GM19239 (cell line): ENCODE results near the gene CDKAL1.
"Not testable (repeated sequence)": the region's sequence is repeated elsewhere in the genome, so short reads cannot be mapped to it uniquely, and the experiment has no call there.

Experiments used
- DNase-seq: peaks from one replicate; pipeline ENCODE4 v3.0.0; 2011; ENCODE audit warnings: low spot score; ENCODE audit not compliant: insufficient read length
- FAIRE-seq: peaks from 2 replicates; lab custom pipeline; 2011; peaks lifted over from hg19 to GRCh38; lab: Jason Lieb, UNC

CDKAL1 gene

GRCh38 chr6:20702366-20702765 lies 168.1 kb downstream of the CDKAL1 start:
- no peak for DNase-seq
- no peak for FAIRE-seq

GRCh38 chr6:20703049-20703448 lies 168.8 kb downstream of the CDKAL1 start:
- FAIRE-seq (no peak), DNase-seq (no peak)

- FAIRE-seq: peak; percentile 49
- DNase-seq: no peak
Observed at GRCh38 chr6:20704325-20705025, 170.2 kb downstream of the CDKAL1 start.

GRCh38 chr6:20705741-20706140 lies 171.5 kb downstream of the CDKAL1 start:
- FAIRE-seq: no peak
- no peak for DNase-seq

- DNase-seq: no peak
- FAIRE-seq: no peak
Observed at GRCh38 chr6:20706238-20706938, 172.1 kb downstream of the CDKAL1 start.

- FAIRE-seq: no peak
- no peak for DNase-seq
Observed at GRCh38 chr6:20706939-20707485, 172.8 kb downstream of the CDKAL1 start.

- DNase-seq: no peak
- FAIRE-seq: peak; percentile 26
Observed at GRCh38 chr6:20707870-20708269, 173.6 kb downstream of the CDKAL1 start.

- FAIRE-seq (peak; percentile 33), DNase-seq (no peak)
Observed at GRCh38 chr6:20708367-20709124, 174.3 kb downstream of the CDKAL1 start.

GRCh38 chr6:20709451-20709850 lies 175.2 kb downstream of the CDKAL1 start:
- DNase-seq (no peak), FAIRE-seq (peak; percentile 14)

- DNase-seq: no peak
- no peak for FAIRE-seq
Observed at GRCh38 chr6:20710341-20710740, 176.1 kb downstream of the CDKAL1 start.

GRCh38 chr6:20711518-20711917 lies 177.3 kb downstream of the CDKAL1 start:
- FAIRE-seq: no peak

GRCh38 chr6:20712011-20712410 lies 177.8 kb downstream of the CDKAL1 start:
- no peak for FAIRE-seq
- no peak for DNase-seq

More at GRCh38 chr6:20711518-20711917, 177.3 kb downstream of the CDKAL1 start:
- DNase-seq: no peak

- FAIRE-seq (no peak), DNase-seq (no peak)
Observed at GRCh38 chr6:20715135-20715806, 181.0 kb downstream of the CDKAL1 start.

- no peak for DNase-seq
- FAIRE-seq: peak; percentile 79
Observed at GRCh38 chr6:20716865-20717264, 182.6 kb downstream of the CDKAL1 start.

GRCh38 chr6:20717743-20718142 lies 183.5 kb downstream of the CDKAL1 start:
- FAIRE-seq: no peak

GRCh38 chr6:20718705-20719653 lies 184.7 kb downstream of the CDKAL1 start:
- DNase-seq (no peak), FAIRE-seq (peak; percentile 64)

More at GRCh38 chr6:20717743-20718142, 183.5 kb downstream of the CDKAL1 start:
- no peak for DNase-seq

GRCh38 chr6:20719980-20720379 lies 185.7 kb downstream of the CDKAL1 start:
- DNase-seq: no peak
- no peak for FAIRE-seq

- FAIRE-seq: not testable (repeated sequence)
Observed at GRCh38 chr6:20721121-20721520, 186.9 kb downstream of the CDKAL1 start.

GRCh38 chr6:20722455-20722854 lies 188.2 kb downstream of the CDKAL1 start:
- FAIRE-seq: peak; percentile 86
- no peak for DNase-seq

More at GRCh38 chr6:20721121-20721520, 186.9 kb downstream of the CDKAL1 start:
- DNase-seq: not testable (repeated sequence)
